ENCODE data around the gene MAP1S.

The MAP1S gene

GRCh38 chr19:17721111-17721628 is 1.9 kb downstream of the MAP1S start:
- TF ChIP-seq CTCF (conservative IDR thresholded peaks at IDR 0.05): no peak
- H3K27ac ChIP-seq: no peak overlapping the region

- H3K27ac ChIP-seq: no peak overlapping the region
- no peak for TF ChIP-seq CTCF (conservative IDR thresholded peaks at IDR 0.05)
Measured at GRCh38 chr19:17721821-17722220, 2.5 kb downstream of the MAP1S start.

DNA sequence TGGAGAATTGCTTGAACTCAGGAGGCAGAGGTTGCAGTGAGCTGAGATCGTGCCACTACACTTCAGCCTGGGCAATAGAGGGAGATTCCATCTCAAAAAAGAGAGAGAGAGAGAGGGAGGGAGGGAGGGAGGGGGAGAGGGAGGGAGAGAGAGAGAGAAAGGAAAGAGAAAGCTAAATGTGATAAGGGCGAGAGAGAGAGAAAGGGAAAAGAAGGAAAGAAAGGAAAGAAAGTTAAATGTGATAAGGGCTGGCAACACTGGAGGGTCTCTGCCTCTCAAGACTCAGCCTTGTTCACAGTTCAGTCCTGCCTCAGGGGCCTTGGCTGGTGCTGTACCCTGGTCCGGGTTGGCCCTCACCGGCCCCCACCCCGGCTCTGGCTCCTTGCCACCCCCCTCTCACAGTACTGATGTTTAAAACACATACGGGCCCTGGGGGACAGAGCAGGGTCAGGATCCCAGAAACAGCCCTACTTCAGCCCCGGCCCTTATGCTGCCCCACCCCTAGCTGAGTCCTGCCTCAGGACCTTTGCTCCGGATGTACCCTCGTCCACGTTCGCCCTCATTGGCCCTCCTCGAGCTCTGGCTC is 3.5 kb downstream of the MAP1S start:
- H3K27ac ChIP-seq: no peak overlapping the region
- no peak for TF ChIP-seq CTCF (conservative IDR thresholded peaks at IDR 0.05)

GRCh38 chr19:17724655-17725054 is 5.4 kb downstream of the MAP1S start:
- H3K27ac ChIP-seq: no peak overlapping the region
- TF ChIP-seq CTCF (conservative IDR thresholded peaks at IDR 0.05): no peak

DNA sequence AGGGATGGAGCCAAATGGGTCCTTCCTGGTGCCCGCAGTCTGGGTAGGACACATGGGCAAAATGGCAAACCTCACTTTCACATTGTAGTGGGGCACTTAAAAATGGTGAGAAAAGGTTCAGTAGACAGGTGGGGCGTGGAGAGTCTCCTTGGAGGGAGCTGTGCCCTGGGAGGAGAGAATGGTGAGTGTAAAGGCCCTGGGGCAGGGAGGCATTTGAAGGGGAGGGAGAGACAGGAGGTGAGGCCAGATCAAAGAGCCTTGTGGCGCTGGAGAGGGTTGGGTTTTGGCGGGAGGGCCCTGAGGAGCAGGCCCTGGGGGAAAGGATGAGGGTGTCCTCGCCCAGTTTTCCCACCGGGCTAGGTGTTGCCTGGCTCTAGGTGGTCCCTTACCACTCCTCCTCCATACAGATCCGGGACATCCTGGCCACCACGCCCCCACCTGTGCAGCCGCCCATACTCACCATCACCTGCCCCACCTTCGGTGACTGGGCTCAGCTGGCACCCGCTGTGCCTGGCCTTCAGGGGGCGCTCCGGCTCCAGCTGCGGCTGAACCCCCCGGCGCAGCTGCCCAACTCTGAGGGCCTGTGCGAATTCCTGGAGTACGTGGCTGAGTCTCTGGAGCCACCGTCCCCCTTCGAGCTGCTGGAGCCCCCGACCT is 6.3 kb downstream of the MAP1S start:
- H3K27ac ChIP-seq: no peak overlapping the region
- TF ChIP-seq CTCF (conservative IDR thresholded peaks at IDR 0.05): peak; percentile 40; the same call in 1 of the 2 replicates

- H3K27ac ChIP-seq: no peak overlapping the region
Measured at GRCh38 chr19:17726136-17726741, 7.0 kb downstream of the MAP1S start.

More at GRCh38 chr19:17726136-17726741, 7.0 kb downstream of the MAP1S start:
- TF ChIP-seq CTCF (conservative IDR thresholded peaks at IDR 0.05): no peak
